Measurements from ENCODE around the gene YBX1.
"Not testable (repeated sequence)": the region's sequence is repeated elsewhere in the genome, so short reads cannot be mapped to it uniquely, and the experiment has no call there.

Gene YBX1

DNA sequence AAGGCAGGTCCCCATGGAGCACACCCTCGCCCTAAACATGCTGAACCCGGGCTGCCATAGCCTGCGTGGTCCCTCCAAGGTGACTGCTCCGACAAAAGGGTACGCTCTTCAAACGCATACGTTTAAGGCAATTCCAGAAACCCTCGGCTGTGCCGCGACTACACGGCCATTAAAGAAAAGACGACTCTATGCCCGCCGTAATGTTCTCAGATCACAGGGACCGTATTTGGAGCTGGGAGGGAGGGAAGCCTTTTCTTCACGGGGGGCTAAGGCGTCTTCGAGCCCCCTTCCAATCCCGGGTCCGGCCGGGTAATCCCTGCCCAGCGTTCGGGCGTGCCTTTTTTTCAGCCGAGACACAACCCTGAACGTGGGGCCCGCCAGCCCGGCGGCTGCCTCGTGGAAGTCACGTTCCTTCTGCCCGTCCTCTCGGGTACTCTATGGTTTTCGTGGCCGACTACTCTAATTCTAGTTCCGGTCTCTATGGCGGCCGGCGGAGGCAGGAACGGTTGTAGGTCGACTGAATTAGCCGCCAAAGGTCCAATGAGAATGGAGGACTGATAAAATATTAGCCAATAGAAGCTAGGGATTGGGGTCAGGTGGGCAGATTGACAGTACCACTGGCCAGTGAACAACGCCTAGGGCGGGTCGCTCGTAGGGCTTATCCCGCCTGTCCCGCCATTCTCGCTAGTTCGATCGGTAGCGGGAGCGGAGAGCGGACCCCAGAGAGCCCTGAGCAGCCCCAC, at the start of gene YBX1:
YBX1 (plus strand) TSS at position 678 of the 743 bp plus-strand sequence. CDS start 148 bp downstream, outside the sequence.
- peak; percentile 99 for DNase-seq

DNA sequence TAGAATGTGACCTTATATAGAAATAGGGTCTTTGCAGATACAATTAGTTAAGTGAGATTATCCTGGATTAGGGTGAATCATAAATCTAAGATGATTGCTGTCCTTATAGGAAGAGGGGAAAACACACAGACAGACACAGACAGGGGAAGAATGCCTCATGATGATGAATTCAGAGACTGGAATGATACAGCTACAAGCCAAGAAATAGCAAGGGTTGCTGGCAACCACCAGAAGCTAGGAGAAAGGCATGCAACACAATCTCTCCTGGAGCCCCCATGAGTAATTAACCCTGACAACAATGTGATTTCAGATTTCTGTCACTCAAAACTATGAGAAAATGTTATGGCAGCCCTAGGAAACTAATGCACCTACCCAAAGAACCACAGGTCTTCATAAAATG, 43.1 kb upstream of the YBX1 start:
- DNase-seq: no peak

DNA sequence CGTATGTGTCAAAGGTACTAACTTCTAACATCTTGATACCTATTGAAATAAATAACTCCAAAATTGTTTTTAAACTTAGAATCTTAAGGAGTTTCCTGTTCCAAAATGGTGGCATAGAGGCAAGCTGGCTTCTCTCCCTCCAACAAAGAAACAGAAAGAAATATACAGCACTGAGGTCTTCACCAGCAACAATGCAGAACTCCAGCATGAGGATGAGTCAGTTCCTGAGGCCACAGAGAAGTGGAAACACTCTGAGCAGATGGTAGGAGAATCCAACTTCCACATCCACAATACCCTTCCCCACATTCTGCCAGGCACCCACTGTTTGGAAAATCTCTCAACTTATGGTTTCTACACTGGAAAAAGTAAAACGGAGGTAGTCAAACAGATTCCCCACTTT, 36.2 kb upstream of the YBX1 start:
- DNase-seq: no peak

DNA sequence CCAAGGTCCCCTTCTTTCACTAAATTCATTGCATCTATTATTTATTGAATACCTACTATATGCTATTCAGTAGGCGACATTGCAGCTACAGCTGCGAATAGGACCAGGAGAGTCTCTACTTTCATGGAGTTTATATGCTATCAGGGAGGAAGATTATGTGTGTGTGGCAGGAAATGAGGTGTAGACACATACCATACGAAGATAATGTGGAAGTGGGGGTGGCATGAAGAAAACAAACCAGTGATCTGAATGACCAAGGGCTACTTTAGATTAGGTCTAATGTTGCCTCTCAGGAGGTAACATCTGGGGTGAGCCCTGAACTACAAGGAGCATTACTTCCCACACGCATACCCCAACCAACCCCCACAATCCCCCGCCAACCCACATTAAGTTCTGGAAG, 25.0 kb upstream of the YBX1 start:
- DNase-seq: no peak

DNA sequence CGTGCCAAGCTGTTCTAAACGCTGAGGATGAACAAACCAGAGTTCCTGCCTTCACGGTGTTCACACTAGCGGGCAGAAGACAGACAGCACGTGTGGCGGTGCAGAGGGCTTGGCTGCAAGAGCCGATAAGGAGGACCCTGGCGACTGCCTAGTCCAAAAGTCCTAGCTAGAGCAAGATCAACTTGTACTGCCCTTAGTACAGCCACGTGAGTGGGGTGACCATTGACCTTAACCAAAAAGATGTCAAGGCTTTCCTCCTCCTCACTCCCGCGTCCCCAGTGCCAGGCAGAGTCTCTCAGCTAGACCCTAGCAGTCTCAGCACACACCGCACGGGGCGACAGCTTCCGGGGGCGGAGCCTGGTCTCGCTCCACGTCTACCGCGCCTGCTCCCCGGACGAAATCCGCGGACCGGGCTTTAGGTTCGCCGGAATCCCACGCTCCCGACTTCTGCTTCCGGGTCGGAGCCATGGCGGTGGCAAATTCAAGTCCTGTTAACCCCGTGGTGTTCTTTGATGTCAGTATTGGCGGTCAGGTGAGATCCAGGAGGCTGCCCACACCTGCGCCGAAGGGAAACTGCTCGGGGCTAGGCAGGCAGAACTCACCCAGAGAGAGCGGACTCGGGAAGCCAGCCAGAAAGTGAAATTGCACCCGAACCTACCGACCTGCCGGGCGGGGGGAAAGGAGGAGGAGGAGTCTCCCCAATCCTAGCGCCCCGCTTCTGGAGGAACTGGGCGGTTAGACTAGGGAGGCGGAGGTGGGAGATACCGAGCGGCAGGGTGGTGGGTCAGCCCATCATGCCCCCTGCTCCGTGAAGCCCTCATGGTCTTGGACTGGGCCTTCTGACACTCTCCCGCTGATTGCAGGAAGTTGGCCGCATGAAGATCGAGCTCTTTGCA, 24.0 kb upstream of the YBX1 start, which contains the start of gene PPIH:
PPIH (plus strand) TSS at position 443 of the 896 bp plus-strand sequence; CDS start at position 467, 24 bp downstream.
- DNase-seq: peak; percentile 94

DNA sequence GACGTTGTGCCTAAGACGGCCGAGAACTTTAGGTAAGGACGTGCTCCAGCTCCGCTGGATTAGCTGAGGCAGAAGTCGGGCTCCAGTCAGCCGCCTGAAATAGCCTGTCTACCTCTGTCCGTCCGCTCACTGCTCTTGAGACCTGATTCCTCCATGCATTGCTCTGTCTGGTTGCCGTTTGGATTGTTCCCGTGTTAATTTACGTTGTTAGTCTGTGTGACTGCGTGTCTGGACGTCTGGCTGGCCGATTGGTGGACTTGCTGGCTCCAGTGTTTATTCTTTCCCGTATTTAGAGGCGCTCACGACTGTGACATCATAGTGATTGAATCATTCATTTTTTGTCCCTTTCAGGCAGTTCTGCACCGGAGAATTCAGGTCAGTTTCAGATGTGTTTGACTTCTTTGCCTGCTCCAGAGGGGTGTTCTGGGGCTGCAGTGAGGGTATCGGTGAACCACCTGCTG, 23.3 kb upstream of the YBX1 start:
- DNase-seq: no peak

DNA sequence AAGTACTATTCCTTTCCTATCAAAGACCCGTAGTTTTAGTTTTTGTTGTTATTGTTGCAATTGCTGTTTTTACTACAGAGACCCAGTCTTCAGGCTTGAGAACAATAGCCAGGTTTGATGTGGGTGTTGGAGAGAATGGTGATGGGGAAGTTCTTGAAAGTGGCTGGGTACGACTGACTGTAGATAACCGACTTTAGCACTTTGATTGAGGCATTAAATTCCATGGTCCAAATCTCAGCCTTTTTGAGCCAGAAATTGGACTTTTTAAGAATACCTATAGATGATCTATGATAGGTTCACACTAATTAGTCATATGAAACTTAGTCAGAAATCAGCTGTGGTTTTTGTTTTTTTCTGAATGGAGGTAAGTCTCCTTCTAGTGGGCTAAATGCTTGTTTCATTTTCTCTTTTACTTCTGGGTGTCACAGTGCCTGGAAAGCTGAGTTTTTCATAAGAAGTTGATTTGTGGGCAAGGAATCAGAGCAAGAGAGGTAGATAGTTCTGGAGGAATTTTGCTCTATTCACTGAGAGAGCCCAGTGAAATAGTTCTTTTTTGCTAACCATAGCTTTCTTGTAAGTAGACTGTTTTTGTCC, 21.2 kb upstream of the YBX1 start:
- DNase-seq: no peak

DNA sequence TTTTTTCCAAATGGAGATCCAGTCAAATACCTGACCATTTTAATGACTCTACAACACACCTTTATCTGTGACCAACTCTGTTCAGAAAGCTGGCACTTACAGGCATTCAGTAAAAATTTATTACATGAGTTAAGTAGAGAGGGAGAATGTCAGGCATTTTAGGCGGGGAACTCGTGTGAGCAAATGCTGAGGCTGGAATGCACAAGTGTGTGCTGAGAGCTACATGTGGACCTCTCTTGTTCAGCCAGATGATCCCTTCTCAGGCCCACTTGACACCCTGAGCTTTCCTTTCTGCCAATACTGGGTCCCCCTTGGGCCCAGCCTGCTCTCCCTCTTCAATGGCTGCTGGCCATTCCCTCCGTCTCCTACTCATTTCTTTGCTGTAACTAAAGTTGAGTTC, 12.3 kb upstream of the YBX1 start:
- no peak for DNase-seq

DNA sequence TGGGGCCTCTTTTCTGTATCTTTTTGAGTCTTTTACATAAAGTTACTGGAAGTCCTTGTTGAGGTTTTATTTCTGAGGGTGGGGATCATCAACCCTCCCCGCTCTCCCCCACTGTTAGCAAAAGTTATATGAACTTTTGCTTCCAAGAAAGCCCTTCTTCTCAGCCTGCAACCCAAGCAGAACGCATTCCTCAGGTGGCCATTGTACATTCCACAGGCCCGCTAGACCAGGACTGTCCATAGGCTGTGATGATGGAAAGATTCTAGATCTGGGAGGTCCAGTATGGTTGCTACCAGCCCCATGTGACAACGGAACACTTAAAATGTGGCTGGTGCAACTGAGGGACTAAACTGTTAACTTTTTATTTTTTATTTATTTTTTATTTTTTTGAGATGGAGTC, 11.8 kb upstream of the YBX1 start:
- no peak for DNase-seq

DNA sequence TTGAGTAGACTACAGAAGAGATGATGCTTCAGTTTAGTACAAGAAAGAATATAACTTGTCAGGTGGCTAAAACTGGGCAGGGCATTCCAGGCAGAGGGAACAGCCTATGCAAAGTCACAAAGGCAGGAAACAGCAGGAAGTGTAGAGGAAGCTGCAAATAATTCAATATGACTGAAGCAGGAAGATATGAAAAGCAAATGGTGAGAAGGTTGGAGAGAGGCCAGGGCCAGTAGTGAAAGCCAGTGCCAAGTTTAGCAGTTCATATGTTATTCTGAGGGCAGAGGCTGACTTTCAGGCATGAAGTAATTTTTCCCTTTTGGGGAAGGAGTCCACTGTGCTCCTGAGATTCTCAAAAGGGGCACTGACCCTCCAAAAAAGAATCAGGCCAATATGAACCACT, 8.0 kb upstream of the YBX1 start:
- DNase-seq: no peak

DNA sequence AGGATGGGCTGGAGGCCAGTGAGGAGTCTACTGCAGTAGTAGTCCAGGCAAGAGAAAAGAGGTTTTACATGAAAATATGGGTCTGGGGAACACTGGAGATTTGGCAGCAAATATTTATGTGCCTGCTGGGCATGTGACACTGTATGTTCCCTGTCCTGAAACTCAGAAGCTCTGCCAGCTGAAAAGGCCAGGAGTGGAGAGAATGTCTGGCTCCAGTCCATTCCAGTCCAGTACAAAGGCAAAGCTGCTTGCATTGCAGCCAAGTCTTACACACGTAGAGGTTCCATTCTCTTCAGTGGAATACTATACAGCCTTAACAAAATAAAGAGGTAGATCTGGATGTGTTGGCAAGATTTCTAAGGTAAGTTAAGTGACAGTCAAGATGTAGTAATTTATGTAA, 7.5 kb upstream of the YBX1 start:
- no peak for DNase-seq

DNA sequence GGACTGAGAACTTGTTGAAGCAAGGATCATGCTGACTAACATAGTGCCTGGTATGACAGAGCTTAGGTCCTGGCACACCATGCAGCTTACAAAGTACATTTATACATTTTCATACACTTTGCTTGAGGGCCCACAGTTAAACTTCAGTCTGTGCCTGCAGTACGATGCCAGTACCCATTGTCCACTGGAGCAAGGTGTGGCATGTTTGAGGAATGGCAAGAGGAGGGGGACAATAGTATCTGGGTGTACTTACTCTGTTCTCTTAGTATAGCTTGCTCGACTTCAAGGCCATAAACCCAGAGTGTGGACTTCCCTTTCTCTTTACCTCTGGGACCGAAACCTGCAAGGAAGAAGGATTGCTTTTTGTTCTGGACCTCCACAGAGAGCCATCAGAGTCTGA, 6.8 kb upstream of the YBX1 start:
- DNase-seq: no peak

DNA sequence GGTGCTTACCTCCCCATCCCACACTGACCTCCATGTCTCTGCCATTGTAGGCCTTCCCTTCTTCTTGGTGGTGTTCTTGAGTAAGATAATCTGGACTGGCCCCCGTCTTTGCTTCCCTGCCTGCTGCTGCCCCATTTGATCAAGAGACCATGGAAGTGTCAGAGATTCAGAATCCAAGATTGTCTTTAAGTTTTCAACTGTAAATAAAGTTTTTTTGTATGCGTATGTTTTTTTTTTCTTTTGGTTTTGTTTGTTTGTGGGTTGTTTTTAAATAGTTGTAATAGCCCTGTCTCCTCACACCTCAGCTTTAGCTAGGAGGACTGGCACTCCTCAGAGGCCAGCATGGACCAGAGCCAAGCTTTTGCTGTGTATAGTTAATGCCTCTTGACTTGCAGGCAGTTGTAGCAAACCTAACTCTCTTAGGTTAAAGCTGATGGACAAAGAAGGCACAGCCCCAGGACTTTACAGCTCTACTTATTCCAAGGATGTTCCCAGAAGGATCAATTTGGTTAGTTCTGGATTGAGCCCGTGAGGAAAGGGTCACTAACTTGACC, 5.6 kb upstream of the YBX1 start:
- DNase-seq: no peak

DNA sequence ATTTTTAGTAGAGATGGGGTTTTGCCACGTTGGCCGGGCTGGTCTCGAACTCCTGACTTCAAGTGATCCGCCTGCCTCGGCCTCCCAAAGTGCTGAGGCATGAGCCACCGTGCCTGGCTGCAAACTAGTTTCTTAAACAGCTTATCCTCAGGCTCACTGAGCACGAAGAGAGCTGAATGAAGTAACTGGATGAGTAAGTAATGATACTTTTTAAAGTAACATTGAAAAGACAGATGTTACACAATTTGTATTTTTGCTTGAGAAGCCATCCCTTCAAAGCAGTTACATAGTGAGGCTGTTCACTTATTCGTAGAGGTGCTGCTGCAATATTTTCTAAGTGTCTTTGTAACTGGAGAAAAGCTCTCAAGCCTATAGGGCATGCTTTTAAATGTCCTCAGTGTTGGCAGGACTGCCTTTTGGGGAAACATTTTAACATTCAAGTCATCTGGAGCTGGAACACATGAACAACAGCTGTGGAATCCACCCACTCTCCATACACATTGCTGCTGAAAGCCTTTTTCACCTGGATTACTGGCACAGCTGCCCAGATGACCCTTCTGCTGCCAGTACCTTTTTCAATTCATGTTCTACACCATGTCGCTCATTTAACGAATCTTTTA, 2.7 kb upstream of the YBX1 start:
- DNase-seq: no peak

DNA sequence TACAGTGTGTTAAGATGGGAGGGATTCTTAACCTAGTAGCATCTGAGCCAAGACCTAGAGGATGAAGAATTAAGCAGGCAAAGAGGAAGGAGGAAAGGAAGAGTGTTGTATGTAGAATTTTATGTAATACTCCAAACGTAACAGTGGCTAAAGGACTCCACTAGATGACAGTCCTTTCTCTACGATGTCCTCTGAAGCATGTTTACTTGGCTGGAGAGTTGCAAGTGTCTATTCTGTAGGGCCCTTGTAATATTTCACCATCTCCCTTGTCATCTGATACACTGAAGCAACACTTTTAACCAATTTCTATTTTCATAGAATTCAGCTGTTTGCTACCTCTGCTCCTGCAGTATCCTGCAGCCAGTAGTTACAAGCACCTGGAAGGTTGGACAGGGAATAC, 2.2 kb upstream of the YBX1 start:
- DNase-seq: no peak

DNA sequence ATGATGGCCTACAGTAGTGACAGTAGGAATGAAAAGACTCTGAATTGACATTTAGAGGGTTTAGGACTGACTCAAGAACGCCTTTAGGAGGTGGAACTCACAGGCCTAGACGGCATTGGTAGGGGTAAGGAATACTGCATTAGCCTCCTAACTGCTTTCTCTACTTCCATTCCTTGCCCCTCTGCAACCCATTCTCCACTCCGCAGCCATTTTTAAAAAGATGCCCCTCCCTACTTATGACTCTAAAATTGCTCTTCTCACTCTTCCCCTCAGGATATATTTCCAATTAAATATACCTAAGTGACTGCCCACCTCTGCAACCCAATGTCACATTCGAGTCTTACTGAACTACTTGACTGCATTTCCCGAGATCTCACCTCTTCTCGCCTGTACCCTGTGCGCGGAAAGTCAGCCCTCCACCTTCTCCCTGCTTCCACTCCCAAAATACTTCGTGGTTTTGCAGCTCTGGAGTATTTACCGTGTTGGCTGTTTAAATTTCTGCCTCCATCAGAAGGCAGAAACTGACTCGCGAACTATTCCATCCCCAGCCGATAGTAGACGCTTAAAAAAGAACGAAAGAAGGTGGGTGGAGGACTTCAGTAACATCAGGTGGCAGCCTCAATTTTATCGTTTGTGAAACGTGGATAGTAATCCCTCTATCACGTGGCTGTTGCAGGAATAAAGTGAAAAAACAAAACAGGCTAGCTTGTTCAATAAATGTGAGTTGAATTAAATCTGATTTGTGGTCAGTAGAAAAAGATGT, 1.1 kb upstream of the YBX1 start:
- DNase-seq: peak; percentile 31

DNA sequence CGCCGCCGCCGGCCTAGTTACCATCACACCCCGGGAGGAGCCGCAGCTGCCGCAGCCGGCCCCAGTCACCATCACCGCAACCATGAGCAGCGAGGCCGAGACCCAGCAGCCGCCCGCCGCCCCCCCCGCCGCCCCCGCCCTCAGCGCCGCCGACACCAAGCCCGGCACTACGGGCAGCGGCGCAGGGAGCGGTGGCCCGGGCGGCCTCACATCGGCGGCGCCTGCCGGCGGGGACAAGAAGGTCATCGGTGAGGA, 193 bp downstream of the YBX1 start:
- DNase-seq: not testable (repeated sequence)

DNA sequence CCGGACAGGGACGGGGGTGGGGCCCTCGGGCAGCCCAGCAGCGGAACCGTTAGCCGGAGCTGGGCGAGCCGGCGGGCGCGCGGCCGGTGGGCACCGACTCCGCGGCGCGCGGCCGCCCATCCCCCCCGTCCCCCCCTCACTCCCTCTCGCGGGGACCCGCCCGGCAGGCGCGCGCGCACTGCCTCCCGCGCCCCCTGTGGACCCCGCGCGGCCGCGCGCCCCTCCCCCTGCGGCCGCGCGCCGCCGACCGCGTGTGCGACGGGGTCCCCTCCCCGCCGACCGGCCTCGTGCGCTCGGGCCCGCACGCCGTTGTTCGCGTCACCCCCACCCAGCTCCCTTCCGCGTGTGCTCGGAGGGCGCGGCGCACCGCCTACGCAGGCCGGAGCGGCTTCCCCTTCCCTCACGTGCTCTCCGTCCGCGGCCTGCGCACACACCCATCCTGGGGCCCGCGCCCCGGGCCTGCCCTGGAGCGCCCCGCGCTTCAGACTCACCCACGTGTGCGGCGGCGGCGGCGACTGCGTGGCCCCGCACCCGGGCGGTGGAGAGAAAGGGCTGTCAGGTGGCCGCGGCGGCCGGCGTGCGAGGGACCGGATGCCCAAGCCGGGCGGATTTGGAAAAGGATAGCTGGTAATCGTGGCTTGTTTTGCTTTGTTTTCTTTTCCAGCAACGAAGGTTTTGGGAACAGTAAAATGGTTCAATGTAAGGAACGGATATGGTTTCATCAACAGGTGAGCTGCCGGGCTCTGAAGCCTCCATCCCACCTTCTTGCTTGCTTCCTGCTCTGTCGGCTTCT, 717 bp downstream of the YBX1 start:
- DNase-seq: no peak

DNA sequence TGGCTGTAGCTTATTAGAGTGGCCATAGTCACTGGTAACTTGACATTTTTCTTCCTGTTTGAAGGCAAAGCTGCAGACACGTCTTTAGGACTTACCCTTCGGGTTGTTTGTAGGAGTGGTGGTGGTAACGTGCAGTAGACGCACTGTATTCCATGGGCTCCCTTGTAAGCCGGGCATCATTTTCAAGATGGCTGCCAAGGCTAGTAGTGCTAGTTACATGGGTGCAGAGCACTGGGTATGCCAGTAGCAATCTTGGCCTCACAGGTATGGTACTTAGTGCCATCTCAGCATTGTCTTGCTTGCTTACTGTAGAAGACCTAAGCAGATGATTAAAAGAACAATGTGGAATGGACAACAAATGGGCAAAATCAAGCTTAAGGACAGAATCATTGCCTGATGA, 1.9 kb downstream of the YBX1 start:
- no peak for DNase-seq

DNA sequence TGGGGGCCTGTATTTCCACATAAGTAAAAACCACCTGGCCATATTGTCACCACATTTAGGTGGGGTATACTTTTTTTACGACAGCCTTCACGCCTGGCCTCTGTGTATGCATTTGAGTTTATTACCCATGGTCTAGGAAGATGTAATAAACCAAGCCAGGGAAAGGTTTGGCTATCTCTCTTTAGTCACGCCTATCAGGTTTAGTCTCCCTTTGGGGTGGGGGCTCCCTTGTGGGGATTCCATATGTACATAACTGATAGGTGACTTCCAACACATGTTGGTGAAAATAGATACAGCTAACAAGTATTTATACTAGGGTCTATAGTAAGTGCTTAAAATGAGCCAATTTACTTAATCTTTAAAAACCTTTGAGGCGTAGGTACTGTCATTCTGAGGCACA, 4.2 kb downstream of the YBX1 start:
- DNase-seq: no peak

DNA sequence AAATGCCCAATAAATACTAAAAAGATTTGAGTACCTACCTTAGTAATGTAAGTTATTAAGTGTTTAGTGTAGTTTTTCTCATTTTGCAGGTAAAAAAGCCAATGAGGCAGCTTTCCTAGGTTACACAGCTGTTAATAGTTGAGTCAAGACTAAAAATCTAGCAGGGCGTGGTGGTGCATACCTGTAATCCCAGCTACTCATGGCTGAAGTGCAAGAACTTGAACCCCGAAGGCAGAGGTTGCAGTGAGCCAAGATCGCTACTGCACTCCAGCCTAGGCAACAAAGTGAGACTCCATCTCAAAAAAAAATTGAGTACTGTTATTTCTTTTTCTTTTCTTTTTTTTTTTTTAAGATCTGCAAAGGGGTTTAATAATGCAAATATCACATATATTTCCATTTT, 7.7 kb downstream of the YBX1 start:
- no peak for DNase-seq

Measured in DMS79 treated with DMSO at 0.1 percent for 48 hours (cell line).